ENCODE measurements around the gene COQ2. TPM values are rescaled to one million over a fixed set of nuclear protein-coding genes. Genes with fewer than 3 reads are reported as not detected.

COQ2 gene
- total RNA-seq, 2 donors from 2014 or later = 17.8 to 18.7 TPM

GRCh38 chr4:83266689-83267088 is 17.9 kb downstream of the COQ2 start:
- ATAC-seq (peak; percentile 49 to 61), DNase-seq (ENCODE audit: low spot score in 2 of 2) (no peak)
- peaks cover 0 to 7% of the 10 kb centered on the region in 2 donors for H3K36me3 Mint-ChIP-seq
- no peaks in the 10 kb centered on the region for H3K9me3 Mint-ChIP-seq
- H3K27ac Mint-ChIP-seq = no peak overlapping the region

DNA sequence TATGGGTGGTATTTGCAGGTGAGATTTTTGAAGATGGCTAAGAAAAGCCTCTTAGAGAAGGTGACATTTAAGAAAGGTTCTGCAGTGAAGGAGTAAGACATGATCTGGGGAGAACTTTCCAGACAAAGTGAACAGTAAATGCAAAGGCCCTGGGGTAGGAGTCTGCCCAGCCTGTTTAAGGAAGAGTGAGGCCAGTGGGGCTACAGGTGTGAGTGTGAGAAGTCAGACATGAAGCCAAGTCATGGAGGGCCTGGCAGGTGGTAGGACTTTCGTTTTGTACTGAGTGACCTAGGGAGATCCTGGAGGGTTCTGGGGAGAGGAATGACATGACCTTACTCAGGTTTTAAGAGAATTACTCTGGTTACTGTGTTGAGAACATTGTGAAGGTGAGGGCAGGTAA is 21.5 kb downstream of the COQ2 start:
- H3K9me3 Mint-ChIP-seq = no peaks in the 10 kb centered on the region
- H3K36me3 Mint-ChIP-seq = peaks cover 0 to 2% of the 10 kb centered on the region in 2 donors
- H3K27ac Mint-ChIP-seq = no peak overlapping the region
- no peak for ATAC-seq
- no peak for DNase-seq (ENCODE audit: low spot score in 2 of 2)

GRCh38 chr4:83262682-83263081 is 21.9 kb downstream of the COQ2 start:
- Mint-ChIP-seq H3K36me3 (peaks cover 0 to 3% of the 10 kb centered on the region in 2 donors), H3K9me3 (no peaks in the 10 kb centered on the region), H3K27ac (no peak overlapping the region)
- ATAC-seq = no peak
- no peak for DNase-seq (ENCODE audit: low spot score in 2 of 2)

DNA sequence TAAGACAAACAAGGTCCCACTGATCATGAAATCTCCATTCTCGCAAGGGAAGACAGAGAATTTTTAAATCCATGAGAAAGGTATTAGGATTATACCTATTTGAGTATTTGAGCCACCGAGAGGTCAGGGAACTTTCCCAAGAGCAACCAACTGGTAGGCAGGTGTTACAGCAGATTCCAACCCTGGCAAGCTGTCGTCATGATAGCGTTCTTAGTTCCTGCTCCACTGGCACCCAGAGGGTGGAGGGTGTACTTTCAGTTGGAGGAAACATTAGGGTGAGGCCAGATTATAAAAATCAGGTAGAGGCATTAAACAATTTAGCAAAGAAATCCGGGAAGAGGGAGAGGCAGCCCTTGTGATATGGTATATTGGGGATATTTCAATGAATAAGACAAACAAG is 23.3 kb downstream of the COQ2 start:
- ATAC-seq = no peak
- Mint-ChIP-seq H3K9me3 (no peaks in the 10 kb centered on the region), H3K27ac (no peak overlapping the region), H3K36me3 (peaks cover 0 to 7% of the 10 kb centered on the region in 2 donors)
- no peak for DNase-seq (ENCODE audit: low spot score in 2 of 2)

GRCh38 chr4:83259586-83259985 is 25.0 kb downstream of the COQ2 start:
- peaks cover 0 to 7% of the 10 kb centered on the region in 2 donors for H3K36me3 Mint-ChIP-seq
- DNase-seq (ENCODE audit: low spot score in 2 of 2) = no peak
- no peaks in the 10 kb centered on the region for H3K9me3 Mint-ChIP-seq
- no peak for ATAC-seq
- H3K27ac Mint-ChIP-seq = no peak overlapping the region

DNA sequence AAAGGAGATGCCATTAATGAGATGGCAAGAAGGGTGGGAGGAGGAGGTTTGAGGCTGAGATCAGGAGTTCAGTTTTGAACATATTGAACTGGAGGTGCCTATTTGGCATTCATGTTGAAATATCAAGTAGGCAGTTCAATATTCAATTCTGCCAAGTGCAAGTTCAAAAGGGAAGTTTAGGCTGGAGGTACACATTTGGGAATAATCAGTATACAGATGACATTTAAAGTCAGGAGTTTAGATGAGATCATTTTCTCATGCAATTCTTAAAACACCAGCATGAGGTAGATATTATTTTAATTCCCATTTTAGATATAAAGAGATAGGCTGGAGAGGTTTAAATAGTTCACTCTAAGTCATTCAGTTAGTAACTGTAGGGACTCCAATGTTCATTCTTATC is 26.1 kb downstream of the COQ2 start:
- Mint-ChIP-seq H3K9me3 (no peaks in the 10 kb centered on the region), H3K27ac (no peak overlapping the region), H3K36me3 (peaks cover 0 to 7% of the 10 kb centered on the region in 2 donors)
- ATAC-seq = no peak
- DNase-seq (ENCODE audit: low spot score in 2 of 2) = no peak

DNA sequence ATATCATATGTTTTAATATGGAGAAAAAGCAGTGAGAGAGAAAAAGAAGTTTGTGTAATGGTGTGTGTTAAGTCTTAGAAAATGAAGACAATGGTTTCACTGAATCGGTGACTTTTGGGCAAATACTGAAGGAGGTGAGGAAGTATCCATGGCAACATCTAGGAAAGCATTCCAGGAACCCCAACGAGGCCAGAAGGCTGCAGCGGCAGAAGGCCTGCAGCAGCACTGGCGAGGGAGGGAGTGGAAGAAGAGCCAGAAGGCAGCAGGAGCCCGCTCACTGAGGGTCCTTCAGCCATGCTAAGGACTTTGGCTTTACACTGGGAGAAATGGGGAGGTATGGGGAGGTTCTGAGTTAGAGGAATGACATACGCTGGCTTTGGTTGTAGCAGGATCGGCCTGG is 26.8 kb downstream of the COQ2 start:
- H3K36me3 Mint-ChIP-seq = peaks cover 0 to 7% of the 10 kb centered on the region in 2 donors
- H3K27ac Mint-ChIP-seq = no peak overlapping the region
- no peaks in the 10 kb centered on the region for H3K9me3 Mint-ChIP-seq
- DNase-seq (ENCODE audit: low spot score in 2 of 2) (no peak), ATAC-seq (no peak)

DNA sequence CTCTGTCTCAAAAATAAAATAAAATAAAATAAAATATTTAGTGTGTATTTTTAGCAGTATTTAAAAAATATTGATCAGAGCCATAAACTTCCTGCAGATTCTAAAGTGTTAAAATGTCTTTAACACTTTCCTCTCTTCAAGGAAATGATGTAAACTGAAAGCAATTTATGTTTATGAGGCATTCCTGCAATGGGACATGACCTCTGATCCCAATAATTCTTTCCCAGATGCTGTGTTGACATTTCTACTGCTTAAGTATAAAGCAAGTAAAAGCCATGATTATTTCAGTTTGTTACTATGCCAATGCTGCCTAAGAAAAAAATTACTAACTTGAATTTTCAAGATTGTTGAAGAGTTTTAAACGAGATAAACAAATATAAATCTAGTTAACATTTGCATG is 29.0 kb downstream of the COQ2 start:
- no peaks in the 10 kb centered on the region for H3K9me3 Mint-ChIP-seq

GRCh38 chr4:83252782-83253405 is 31.7 kb downstream of the COQ2 start:
- H3K9me3 Mint-ChIP-seq = no peaks in the 10 kb centered on the region
- peak in 1 of 2 donors; percentile 74 for DNase-seq (ENCODE audit: low spot score in 2 of 2)
- no peak overlapping the region for H3K27ac Mint-ChIP-seq
- peak; percentile 71 to 81 for ATAC-seq
- peaks cover 0 to 6% of the 10 kb centered on the region in 2 donors for H3K36me3 Mint-ChIP-seq

More for the DNA sequence above, 29.0 kb downstream of the COQ2 start:
- peaks cover 0 to 7% of the 10 kb centered on the region in 2 donors for H3K36me3 Mint-ChIP-seq
- H3K27ac Mint-ChIP-seq = no peak overlapping the region
- DNase-seq (ENCODE audit: low spot score in 2 of 2) (no peak), ATAC-seq (no peak)

- H3K27ac Mint-ChIP-seq = no peak overlapping the region
- DNase-seq (ENCODE audit: low spot score in 2 of 2) (no peak), ATAC-seq (no peak)
These were observed 33.2 kb downstream of the COQ2 start for GRCh38 chr4:83251447-83251830.

GRCh38 chr4:83250687-83251446 is 33.7 kb downstream of the COQ2 start:
- H3K9me3 Mint-ChIP-seq = no peaks in the 10 kb centered on the region

More at GRCh38 chr4:83251447-83251830, 33.2 kb downstream of the COQ2 start:
- H3K9me3 Mint-ChIP-seq = no peaks in the 10 kb centered on the region
- no peaks in the 10 kb centered on the region for H3K36me3 Mint-ChIP-seq

GRCh38 chr4:83248486-83248885 is 36.1 kb downstream of the COQ2 start:
- no peak overlapping the region for H3K27ac Mint-ChIP-seq
- no peak for DNase-seq (ENCODE audit: low spot score in 2 of 2)

More at GRCh38 chr4:83250687-83251446, 33.7 kb downstream of the COQ2 start:
- ATAC-seq = no peak
- DNase-seq (ENCODE audit: low spot score in 2 of 2) = no peak
- Mint-ChIP-seq H3K36me3 (no peaks in the 10 kb centered on the region), H3K27ac (no peak overlapping the region)

DNA sequence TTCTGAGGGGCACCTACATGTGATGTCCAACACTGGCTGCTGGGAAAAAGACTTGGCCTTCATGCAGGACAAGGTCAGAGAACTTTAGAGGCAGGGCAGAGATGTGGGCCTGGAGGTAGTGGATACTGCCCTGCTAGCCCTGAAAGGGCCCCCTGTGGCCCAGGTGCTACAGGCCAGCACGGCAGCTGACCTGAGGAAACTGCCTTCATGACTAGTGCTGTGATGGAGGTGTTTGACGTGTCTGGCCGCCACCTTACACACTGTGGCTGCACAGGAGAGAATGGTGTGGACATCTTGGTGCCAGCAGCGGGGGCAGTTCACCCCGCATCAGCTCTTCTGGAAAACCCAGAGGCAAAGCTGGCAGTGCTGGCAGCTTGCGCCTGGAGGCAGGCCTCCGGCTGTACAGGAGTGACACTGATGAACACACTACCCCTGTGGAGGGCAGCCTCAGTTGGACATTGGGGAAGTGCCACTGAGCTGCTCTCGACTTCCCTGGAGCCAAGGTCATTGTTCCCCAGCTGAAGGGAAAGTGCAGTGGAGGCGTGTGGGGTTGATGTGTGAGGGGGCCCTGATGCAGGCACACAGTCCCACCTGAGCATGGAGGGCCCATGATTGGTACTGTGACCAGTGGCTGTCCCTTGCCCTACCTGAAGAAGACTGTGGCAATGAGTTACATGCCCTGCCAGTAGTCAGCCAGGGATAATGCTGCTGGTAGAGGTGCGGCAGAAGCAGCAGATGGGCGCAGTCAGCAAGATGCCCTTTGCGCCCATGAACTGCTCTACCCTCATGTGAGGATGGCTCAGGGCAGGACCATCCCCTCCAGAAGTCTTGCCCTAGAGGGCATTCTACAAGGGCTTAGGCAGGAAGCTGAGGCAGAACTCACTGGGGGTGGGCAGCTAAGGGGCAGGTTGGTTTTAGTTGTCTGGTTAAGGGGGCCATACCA is 36.9 kb downstream of the COQ2 start:
- DNase-seq (ENCODE audit: low spot score in 2 of 2) = no peak
- no peak overlapping the region for H3K27ac Mint-ChIP-seq

More at GRCh38 chr4:83248486-83248885, 36.1 kb downstream of the COQ2 start:
- ATAC-seq = no peak
- Mint-ChIP-seq H3K36me3 (peaks cover 0 to 17% of the 10 kb centered on the region in 2 donors), H3K9me3 (no peaks in the 10 kb centered on the region)

GRCh38 chr4:83241132-83241531 is 43.5 kb downstream of the COQ2 start:
- no peaks in the 10 kb centered on the region for H3K9me3 Mint-ChIP-seq
- no peak for DNase-seq (ENCODE audit: low spot score in 2 of 2)
- H3K36me3 Mint-ChIP-seq = peaks cover 15 to 37% of the 10 kb centered on the region in 2 donors
- H3K27ac Mint-ChIP-seq = no peak overlapping the region
- no peak for ATAC-seq

More for the DNA sequence above, 36.9 kb downstream of the COQ2 start:
- H3K36me3 Mint-ChIP-seq = peaks cover 4 to 21% of the 10 kb centered on the region in 2 donors
- no peaks in the 10 kb centered on the region for H3K9me3 Mint-ChIP-seq
- no peak for ATAC-seq

DNA sequence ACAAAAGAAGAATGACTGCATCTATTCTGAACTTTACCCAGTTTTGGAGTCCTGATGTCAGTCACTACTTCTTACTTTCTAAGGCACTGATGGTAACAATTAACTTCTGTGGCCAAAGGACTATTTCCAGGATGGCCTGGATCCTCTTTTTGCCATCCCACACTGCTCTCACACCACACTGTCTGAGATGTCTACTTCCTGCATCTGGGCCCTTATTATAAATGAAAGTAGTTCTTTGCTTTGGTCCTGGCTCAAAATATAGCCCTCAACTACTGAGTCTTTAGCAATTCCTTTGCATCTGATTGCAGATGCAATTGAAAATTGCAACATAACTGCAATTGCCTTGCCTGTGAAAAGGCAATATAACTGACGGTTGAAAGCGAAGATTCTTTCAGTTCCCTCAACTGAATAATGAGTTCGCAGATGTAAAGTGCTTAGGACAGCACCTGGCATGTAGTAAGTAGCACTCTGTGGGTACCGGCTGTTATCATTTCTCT is 44.2 kb downstream of the COQ2 start:
- Mint-ChIP-seq H3K9me3 (no peaks in the 10 kb centered on the region), H3K27ac (no peak overlapping the region), H3K36me3 (peaks cover 15 to 35% of the 10 kb centered on the region in 2 donors)
- DNase-seq (ENCODE audit: low spot score in 2 of 2) (no peak), ATAC-seq (no peak)

DNA sequence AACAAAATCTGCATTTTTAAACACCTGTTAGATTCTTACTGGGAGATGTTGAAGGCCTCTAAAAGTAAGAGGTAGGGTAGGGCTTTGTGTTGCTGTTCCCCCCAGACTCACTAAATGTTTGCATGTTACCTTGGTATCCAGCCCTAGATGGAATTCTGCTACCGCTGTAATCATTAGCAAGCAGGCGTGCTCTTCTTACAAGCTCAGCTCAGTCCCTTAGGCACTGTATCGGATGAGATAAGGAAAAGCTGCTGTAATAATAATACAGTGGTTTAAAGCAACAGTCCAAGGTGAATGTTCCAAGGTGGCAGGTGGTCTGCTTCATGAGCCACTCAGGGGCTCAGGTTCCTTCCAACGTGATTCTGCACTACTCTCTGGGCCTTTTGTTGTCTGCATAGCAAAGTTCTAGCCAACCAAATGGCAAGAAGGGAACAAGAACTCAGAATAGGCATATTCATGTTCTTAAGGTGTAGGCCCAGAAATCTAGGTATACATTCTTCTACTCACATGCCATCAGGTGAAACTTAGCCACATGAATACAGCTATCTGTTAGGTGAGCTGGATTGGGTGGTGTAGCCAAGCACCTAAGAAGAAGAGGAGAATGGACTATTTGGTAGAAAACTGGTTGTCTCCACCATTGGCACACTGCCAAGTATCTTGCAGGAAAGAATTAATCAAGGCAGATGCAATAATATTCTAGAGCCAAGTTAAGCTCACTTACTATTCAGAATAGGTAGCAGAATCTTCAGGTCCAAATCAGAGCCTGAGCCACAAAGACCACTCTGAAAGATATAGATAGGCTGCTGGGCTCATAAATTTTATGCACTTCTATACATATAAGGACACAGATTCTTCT is 46.0 kb downstream of the COQ2 start:
- ATAC-seq = no peak
- no peak for DNase-seq (ENCODE audit: low spot score in 2 of 2)
- H3K27ac Mint-ChIP-seq = no peak overlapping the region
- H3K36me3 Mint-ChIP-seq = peaks cover 15 to 21% of the 10 kb centered on the region in 2 donors
- H3K9me3 Mint-ChIP-seq = no peaks in the 10 kb centered on the region
